Rectal smooth muscle tissue (tissue), 1 donor: ENCODE data around the gene DMXL2.
"Not testable (repeated sequence)": the region's sequence is repeated elsewhere in the genome, so short reads cannot be mapped to it uniquely, and the experiment has no call there.

Source experiments
- H3K27ac ChIP-seq: one replicate; pipeline ENCODE4 v1.7.0; 2013; ENCODE audit warnings: low read depth, low read length, inconsistent platforms
- H3K27me3 ChIP-seq: one replicate; pipeline ENCODE4 v1.7.0; 2013; ENCODE audit warnings: low read length; ENCODE audit not compliant: control insufficient read depth, insufficient read depth
- H3K36me3 ChIP-seq: one replicate; pipeline ENCODE4 v1.7.0; 2013; ENCODE audit warnings: low read length; ENCODE audit not compliant: control insufficient read depth, insufficient read depth
- H3K4me1 ChIP-seq: one replicate; pipeline ENCODE4 v1.7.0; 2013; ENCODE audit warnings: low read length; ENCODE audit not compliant: control insufficient read depth, insufficient read depth
- H3K4me3 ChIP-seq: one replicate; pipeline ENCODE4 v1.7.0; 2013; ENCODE audit warnings: low read length
- H3K9ac ChIP-seq: one replicate; pipeline ENCODE4 v1.7.0; 2013; ENCODE audit warnings: low read length

DMXL2 gene

GRCh38 chr15:51447855-51448621 is 174.5 kb downstream of the DMXL2 start:
- Histone ChIP-seq H3K9ac (no peak overlapping the region), H3K27ac (no peak overlapping the region), H3K4me3 (no peak overlapping the region), H3K36me3 (peaks cover 15% of the 10 kb centered on the region), H3K27me3 (no peaks in the 10 kb centered on the region), H3K4me1 (no peaks in the 10 kb centered on the region)

- H3K27ac ChIP-seq, H3K9ac ChIP-seq, H3K4me1 ChIP-seq, H3K27me3 ChIP-seq, H3K4me3 ChIP-seq: not testable (repeated sequence)
- H3K36me3 ChIP-seq, result peaks cover 15% of the 10 kb centered on the region
Measured at GRCh38 chr15:51446029-51446744, 176.4 kb downstream of the DMXL2 start.

GRCh38 chr15:51444807-51445206 is 177.8 kb downstream of the DMXL2 start:
- no peaks in the 10 kb centered on the region for H3K27me3 ChIP-seq
- H3K4me1 ChIP-seq, result no peaks in the 10 kb centered on the region
- no peak overlapping the region for H3K27ac ChIP-seq
- H3K4me3 ChIP-seq, result no peak overlapping the region
- H3K9ac ChIP-seq, result no peak overlapping the region
- peaks cover 11% of the 10 kb centered on the region for H3K36me3 ChIP-seq

GRCh38 chr15:51444112-51444511 is 178.5 kb downstream of the DMXL2 start:
- Histone ChIP-seq H3K27me3 (no peaks in the 10 kb centered on the region), H3K9ac (no peak overlapping the region), H3K4me3 (no peak overlapping the region), H3K4me1 (no peaks in the 10 kb centered on the region), H3K27ac (no peak overlapping the region), H3K36me3 (peaks cover 6% of the 10 kb centered on the region)

- Histone ChIP-seq H3K4me1 (no peaks in the 10 kb centered on the region), H3K36me3 (peaks cover 2% of the 10 kb centered on the region), H3K9ac (no peak overlapping the region)
Measured at GRCh38 chr15:51443282-51443914, 179.2 kb downstream of the DMXL2 start.

GRCh38 chr15:51438526-51438925 is 184.0 kb downstream of the DMXL2 start:
- Histone ChIP-seq H3K27ac (no peak overlapping the region), H3K27me3 (no peaks in the 10 kb centered on the region), H3K4me3 (no peak overlapping the region), H3K4me1 (no peaks in the 10 kb centered on the region), H3K36me3 (no peaks in the 10 kb centered on the region), H3K9ac (no peak overlapping the region)

More at GRCh38 chr15:51443282-51443914, 179.2 kb downstream of the DMXL2 start:
- Histone ChIP-seq H3K27ac (no peak overlapping the region), H3K4me3 (no peak overlapping the region), H3K27me3 (no peaks in the 10 kb centered on the region)

GRCh38 chr15:51425517-51426040 is 197.0 kb downstream of the DMXL2 start:
- Histone ChIP-seq H3K4me3 (no peak overlapping the region), H3K27me3 (no peaks in the 10 kb centered on the region), H3K9ac (no peak overlapping the region), H3K27ac (no peak overlapping the region), H3K4me1 (no peaks in the 10 kb centered on the region), H3K36me3 (no peaks in the 10 kb centered on the region)

- H3K9ac ChIP-seq, result no peak overlapping the region
- no peaks in the 10 kb centered on the region for H3K36me3 ChIP-seq
- H3K27ac ChIP-seq, result no peak overlapping the region
- no peaks in the 10 kb centered on the region for H3K27me3 ChIP-seq
- no peak overlapping the region for H3K4me3 ChIP-seq
- H3K4me1 ChIP-seq, result no peaks in the 10 kb centered on the region
Measured at GRCh38 chr15:51424780-51425179, 197.8 kb downstream of the DMXL2 start.

- not testable (repeated sequence) for H3K27ac ChIP-seq, H3K9ac ChIP-seq, H3K4me1 ChIP-seq, H3K36me3 ChIP-seq, H3K27me3 ChIP-seq, H3K4me3 ChIP-seq
Measured at GRCh38 chr15:51423040-51423439, 199.5 kb downstream of the DMXL2 start.

- H3K4me3 ChIP-seq, result no peak overlapping the region
- no peaks in the 10 kb centered on the region for H3K27me3 ChIP-seq
- H3K36me3 ChIP-seq, result no peaks in the 10 kb centered on the region
- H3K9ac ChIP-seq, result no peak overlapping the region
- no peaks in the 10 kb centered on the region for H3K4me1 ChIP-seq
- no peak overlapping the region for H3K27ac ChIP-seq
Measured at GRCh38 chr15:51416129-51416528, 206.4 kb downstream of the DMXL2 start.

GRCh38 chr15:51414256-51414860 is 208.2 kb downstream of the DMXL2 start:
- Histone ChIP-seq H3K36me3 (no peaks in the 10 kb centered on the region), H3K9ac (no peak overlapping the region), H3K27me3 (no peaks in the 10 kb centered on the region), H3K27ac (no peak overlapping the region), H3K4me1 (no peaks in the 10 kb centered on the region), H3K4me3 (no peak overlapping the region)
